Loucy (cell line): Measurements from ENCODE around the gene ETFB.

Experiments used
- CTCF ChIP-seq: fragments of 200-600 bp; sonication (generic); conservative IDR thresholded peaks from 2 replicates; pipeline ENCODE4 v1.5.1; 2014; ENCODE audit warnings: mild to moderate bottlenecking, antibody characterized with exemption, low read length
- EZH2phosphoT487 ChIP-seq: fragments of 200-600 bp; IDR thresholded peaks from 2 replicates; pipeline ENCODE4 v1.6.1; 2018; ENCODE audit warnings: antibody characterized with exemption, mild to moderate bottlenecking, moderate library complexity, borderline replicate concordance

- TF ChIP-seq EZH2phosphoT487 (no peak), CTCF (no peak)
Observed at GRCh38 chr19:51361239-51361638, 4.9 kb downstream of the ETFB start.
